ENCODE results near the gene POU2F3.
"Not testable (repeated sequence)": the region's sequence is repeated elsewhere in the genome, so short reads cannot be mapped to it uniquely, and the experiment has no call there.

Gene POU2F3

DNA sequence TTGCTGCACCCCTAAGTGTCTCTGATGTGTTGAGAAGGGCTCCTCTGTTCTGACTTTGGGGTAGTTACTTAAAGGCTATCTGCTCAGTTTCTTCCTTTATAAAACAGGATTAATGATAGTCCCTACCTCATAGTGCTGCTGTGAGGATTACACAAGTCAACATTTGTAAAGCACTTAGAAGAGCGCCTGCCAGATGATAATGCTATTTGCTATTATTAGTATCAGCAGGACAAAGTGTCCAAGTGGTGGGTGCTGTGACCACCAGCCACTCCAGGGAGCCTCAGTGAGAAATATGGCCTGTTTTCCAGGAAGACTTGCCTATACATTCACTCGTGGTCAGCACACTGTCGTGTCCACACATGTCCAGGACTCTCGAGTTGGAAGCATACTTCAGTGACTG lies 16.2 kb downstream of the POU2F3 start:
- no peak for DNase-seq

DNA sequence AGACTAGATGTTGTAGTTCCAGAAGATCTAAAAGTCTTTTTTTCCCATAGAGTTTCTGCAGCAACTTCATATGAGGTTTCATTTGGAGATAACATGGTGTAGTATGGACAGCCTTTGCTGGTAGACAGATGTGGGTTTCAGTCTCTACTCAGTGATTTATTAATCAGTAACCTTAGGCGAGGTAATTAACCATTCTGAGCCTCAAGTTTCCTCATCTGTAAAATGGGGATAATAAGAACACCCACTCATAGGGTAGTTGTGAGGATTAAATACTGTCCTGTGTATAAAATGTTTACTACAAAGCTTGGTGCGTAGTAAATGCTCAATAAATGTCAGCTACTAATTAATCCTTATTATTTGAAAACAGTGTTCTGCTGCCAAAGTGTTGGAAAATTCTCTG lies 16.8 kb downstream of the POU2F3 start:
- DNase-seq: no peak

GRCh38 chr11:120257346-120257745 lies 17.4 kb downstream of the POU2F3 start:
- DNase-seq: no peak

GRCh38 chr11:120258661-120259060 lies 18.7 kb downstream of the POU2F3 start:
- no peak for DNase-seq

- DNase-seq: no peak
Measured at GRCh38 chr11:120259241-120259640, 19.3 kb downstream of the POU2F3 start.

- no peak for DNase-seq
Measured at GRCh38 chr11:120259988-120260565, 20.1 kb downstream of the POU2F3 start.

DNA sequence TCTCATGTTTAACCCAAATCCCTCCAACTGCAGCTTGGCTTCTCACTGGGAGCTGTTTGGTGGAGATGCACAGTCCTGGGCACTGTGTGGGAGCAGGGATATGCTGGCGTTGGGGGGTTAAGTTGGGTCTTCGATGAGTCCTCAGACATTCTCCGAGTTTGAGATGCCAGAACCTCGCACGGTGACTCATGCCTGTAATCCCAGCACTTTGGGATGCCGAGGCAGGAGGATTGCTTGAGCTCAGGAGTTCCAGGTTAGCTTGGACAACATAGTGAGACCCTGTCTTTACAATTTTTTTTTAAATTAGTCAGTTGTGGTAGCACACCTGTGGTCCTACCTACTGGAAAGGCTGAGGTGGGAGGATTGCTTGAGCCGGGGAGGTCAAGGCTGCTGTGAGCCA lies 20.7 kb downstream of the POU2F3 start:
- DNase-seq: no peak

- DNase-seq: no peak
Measured at GRCh38 chr11:120261321-120261720, 21.4 kb downstream of the POU2F3 start.

DNA sequence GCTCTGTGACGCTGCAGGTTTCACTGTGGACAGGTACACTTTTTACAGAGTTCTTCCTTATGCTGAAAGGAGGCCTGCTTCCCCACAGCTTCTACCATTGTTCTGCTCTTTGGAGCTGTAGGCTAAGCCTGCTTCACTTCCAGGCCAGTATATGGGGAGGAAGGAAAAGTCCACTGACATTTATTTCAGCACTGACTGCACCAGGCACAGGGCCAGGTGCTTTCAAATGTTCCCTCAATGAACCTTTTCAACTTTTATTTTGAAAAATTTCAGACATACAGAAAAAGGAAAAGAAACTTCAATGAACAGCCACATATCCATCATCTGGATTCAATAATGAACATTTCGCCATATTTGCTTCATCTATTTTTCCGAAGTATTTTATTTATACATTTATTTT lies 22.0 kb downstream of the POU2F3 start:
- no peak for DNase-seq

DNA sequence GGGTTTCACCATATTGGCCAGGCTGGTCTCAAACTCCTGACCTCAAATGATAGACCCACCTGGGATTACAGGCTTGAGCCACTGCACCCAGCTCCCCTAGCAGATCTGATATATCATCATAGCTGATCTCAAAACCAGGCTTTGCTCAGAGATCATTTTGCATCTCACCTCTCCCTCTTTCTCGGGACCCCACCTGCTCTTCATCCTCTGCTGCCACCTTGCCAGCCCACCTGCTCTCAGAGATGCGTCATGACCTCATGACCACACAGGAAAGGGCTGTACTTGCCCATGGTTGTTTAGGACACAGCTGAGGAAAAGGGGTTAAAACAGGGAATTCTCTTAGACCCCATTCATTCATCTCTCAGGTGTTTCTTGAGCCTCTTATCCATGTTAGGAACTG lies 27.4 kb downstream of the POU2F3 start:
- no peak for DNase-seq

GRCh38 chr11:120268686-120269085 lies 28.7 kb downstream of the POU2F3 start:
- DNase-seq: no peak

GRCh38 chr11:120270386-120270785 lies 30.4 kb downstream of the POU2F3 start:
- DNase-seq: no peak

- no peak for DNase-seq
Measured at GRCh38 chr11:120271672-120272071, 31.7 kb downstream of the POU2F3 start.

DNA sequence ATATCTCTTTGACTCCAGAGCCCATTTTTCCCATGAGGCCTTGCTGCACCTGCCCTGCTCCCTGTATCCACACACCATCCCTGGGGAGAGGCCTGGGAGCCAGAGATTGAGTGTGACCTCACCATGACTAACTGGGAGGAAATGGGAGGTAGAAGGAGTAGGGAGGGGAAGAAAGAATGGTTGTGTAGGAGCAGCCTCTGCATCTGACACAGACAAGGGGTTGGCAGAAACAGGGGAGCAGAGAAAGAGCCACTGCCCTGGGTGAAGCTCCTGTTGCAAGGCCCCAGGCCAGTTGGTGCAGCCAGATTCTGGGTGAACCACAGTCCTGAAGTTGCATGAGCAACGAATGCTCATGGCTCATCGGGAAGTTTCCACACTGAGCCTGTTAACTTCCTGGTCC lies 32.4 kb downstream of the POU2F3 start:
- no peak for DNase-seq

DNA sequence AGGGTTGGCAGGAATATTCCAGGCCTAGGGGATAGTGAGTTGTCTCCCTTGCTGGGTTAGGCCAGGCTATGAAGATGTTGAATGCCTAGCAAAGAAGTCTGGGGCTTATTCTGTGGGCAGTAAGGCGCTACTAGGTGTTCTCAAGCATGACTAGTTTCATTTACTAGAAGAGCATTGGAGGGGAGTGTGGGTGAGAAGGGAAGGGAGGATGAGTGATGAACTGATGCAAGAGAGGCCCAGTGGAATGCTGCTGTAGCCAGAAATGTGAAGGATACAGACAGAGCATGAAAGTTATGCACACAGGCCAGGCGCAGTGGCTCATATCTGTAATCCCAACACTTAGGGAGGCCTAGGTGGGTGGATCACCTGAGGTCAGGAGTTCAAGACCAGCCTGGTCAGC lies 33.5 kb downstream of the POU2F3 start:
- no peak for DNase-seq

DNA sequence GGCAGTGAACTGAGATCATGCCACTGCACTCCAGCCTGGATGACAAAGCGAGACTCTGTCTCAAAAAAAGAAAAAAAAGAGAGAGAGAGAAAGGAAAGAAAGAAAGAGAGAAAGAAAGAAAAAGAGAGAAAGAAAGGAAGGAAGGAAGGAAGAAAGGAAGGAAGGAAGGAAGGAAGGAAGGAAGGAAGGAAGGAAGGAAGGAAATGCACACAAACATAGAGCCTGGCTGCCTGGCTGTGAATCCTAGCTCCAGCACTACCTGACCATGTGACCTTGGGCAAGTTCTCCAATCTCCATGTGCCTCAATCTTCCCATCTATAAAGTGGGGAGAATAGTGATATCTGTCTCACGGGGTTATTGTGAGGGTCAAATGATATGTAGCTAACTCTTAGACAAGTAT lies 34.0 kb downstream of the POU2F3 start:
- DNase-seq: not testable (repeated sequence)

DNA sequence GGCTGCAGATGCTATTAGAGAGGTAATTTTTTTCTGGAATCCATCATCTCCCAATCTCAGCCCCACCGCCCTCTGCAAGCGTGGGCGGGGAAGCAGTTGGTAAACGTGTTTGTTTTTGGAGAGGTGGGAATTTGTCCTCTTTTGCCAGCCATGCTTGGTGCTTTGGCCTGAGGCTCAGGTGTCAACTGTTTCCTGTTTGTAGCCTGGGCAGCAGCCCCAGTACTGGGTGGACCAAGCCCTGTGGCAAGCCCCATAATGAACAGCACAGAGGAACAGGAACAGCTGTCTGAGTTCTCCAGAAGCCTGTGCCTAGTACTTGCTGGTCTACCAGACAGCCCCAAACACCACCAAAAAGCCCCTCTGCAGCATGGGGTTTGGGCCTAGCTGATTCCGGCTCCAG lies 39.6 kb downstream of the POU2F3 start:
- no peak for DNase-seq

GRCh38 chr11:120280600-120281051 lies 40.7 kb downstream of the POU2F3 start:
- DNase-seq: no peak

GRCh38 chr11:120281143-120281795 lies 41.3 kb downstream of the POU2F3 start:
- no peak for DNase-seq

GRCh38 chr11:120283124-120283523 lies 43.2 kb downstream of the POU2F3 start:
- no peak for DNase-seq

GRCh38 chr11:120284272-120284671 lies 44.3 kb downstream of the POU2F3 start:
- no peak for DNase-seq

GRCh38 chr11:120285256-120285655 lies 45.3 kb downstream of the POU2F3 start:
- no peak for DNase-seq

GRCh38 chr11:120288021-120288420 lies 48.1 kb downstream of the POU2F3 start:
- DNase-seq: no peak

- DNase-seq: no peak
Measured at GRCh38 chr11:120289426-120289825, 49.5 kb downstream of the POU2F3 start.

- no peak for DNase-seq
Measured at GRCh38 chr11:120290956-120291355, 51.0 kb downstream of the POU2F3 start.
